Hematopoietic multipotent progenitor cell treated with erythropoietin and hydrocortisone succinate and interleukin-3 and kit ligand, for 15 days (in vitro differentiated cells): ENCODE data around the gene THEMIS.
"Not testable (repeated sequence)": the region's sequence is repeated elsewhere in the genome, so short reads cannot be mapped to it uniquely, and the experiment has no call there.

Source experiments
- DNase-seq: peaks from one replicate; pipeline ENCODE4 v3.0.0-alpha.2; 2015; ENCODE audit warnings: low spot score

The THEMIS gene, protein sequence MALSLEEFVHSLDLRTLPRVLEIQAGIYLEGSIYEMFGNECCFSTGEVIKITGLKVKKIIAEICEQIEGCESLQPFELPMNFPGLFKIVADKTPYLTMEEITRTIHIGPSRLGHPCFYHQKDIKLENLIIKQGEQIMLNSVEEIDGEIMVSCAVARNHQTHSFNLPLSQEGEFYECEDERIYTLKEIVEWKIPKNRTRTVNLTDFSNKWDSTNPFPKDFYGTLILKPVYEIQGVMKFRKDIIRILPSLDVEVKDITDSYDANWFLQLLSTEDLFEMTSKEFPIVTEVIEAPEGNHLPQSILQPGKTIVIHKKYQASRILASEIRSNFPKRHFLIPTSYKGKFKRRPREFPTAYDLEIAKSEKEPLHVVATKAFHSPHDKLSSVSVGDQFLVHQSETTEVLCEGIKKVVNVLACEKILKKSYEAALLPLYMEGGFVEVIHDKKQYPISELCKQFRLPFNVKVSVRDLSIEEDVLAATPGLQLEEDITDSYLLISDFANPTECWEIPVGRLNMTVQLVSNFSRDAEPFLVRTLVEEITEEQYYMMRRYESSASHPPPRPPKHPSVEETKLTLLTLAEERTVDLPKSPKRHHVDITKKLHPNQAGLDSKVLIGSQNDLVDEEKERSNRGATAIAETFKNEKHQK

DNA sequence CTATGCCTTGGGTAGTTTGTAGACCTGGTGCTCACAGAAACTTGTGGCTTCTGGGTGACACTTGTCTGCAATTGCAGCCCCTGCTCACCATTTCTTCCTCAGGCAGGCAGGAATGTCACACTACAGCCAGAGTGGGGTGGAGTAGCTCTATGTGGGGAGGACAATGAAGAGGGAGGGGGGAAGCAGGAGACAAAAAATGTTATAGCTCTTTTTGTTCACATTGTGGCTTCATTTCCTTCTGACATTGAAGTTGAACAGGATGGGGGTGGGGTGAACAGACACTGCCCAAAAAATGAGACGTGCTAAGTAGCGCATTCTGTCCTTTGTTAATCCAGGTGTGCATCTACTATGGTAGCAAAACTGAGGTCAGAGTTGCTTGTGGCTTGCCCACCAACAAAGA lies at the start of gene THEMIS:
Gene THEMIS, minus strand, starts transcription at position 124 of the 400 bp plus-strand sequence. CDS start 126 bp downstream, outside the sequence.
- no peak for DNase-seq

DNA sequence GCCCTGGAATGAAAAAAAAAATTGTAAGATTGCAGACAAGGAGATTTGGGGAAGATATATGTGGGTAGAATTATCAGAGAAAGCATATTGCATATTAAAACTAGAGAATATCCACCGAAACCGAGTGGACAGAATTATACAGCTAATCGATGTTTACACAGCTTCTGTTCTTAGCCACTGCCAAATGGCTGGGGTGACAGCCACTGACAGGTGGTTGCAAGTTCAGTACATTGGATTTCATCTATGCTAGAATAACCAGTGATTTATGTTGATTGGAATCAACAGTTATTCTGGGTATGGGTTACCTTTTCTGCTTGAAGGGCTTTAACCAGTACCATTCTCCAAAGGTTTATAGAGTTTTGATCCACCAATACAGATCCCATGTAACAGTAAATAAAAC lies 48.4 kb upstream of the THEMIS start:
- DNase-seq, result no peak

DNA sequence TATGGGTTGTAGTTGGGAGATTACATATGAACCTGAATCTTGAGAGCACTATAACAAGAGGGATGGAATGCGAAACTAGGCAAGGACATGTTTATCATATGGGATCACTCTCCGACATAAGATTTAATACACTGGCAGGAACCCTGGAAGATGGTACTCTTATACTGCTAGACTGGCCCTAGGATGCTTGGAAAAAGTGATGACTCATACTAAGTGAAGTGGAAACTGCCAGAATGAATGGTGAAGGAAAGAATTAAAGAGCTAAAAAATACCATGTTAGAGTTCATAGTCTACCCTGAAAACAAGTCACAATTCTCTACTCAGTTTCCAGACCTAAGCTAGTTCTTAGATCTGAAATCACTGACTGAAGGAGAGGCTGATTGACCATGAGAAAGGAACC lies 45.5 kb upstream of the THEMIS start:
- DNase-seq, result no peak

DNA sequence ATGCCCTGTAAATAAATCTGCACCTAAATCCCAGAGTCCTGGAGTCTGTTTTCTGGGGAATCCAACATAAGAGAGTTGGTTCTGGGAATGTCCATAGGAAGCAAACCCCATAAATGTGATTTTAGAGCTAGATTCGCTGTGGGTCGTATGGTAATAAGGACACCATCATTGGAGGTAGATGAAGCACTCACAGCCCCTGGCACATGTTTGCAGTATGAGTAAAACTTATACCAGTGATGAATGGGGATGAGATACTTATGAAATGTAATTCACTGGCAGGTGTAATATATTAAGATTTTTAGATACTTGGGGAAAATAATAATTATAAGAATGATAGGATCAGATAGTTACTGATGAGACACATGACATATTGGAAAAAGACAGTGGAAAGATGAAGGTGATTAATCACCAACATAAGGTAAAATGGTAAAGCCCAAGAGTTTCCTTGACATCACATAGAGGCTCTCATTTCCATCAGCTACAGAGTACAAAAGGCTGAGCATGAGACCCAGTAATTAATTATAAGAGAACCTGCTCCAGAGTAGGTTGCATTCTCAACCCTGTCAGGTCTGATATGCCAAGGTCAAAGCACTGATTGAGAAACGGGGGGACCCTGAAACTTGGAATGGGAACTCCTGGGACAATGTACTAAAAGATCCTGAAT lies 44.7 kb upstream of the THEMIS start:
- no peak for DNase-seq

DNA sequence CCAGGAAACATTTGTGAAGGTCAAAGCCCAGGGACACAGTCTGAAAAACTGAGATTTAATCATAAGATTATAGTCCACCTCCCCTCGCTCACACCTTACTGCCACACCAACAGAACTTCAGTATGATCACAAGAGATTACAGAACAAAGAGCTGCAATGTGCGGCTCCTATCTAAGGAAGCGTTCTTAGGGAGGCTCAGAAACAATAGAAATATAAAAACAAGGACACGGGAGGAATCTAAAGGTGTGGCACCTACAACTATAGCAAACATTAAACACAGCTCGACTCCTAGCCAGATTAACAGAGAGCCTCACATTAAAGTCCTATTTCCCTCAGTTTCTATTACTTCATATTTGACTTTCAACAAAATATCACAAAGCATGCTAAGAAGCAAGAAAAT lies 40.4 kb upstream of the THEMIS start:
- no peak for DNase-seq

DNA sequence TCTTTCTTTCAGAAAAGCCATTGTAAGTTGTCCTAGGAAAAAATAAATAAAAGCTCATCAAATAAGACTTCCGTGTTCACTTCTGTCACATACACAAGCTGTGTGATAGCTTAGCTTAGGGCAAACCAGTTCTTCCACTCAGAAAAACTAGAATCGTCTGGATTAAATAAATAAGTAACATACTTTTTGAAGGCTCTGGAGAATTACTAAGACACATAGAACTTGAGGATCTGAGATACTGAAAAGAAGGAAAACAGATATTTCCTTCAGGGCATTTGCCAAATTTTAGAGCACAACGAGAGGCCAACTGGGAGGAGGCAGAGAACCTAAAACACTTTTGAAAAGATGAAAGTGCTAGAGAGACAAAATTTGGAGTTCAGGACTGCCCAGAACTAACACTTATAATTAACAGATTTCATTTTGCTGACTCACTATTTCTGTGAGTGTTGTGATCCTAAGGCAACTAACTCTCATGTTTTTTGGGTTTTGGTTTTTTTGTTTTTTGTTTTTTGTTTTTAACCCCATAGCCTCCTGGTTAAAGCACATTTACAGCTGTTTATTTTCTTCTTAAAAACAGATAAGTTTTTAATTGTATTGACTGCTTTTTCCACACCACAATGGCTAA lies 38.7 kb upstream of the THEMIS start:
- DNase-seq, result no peak

DNA sequence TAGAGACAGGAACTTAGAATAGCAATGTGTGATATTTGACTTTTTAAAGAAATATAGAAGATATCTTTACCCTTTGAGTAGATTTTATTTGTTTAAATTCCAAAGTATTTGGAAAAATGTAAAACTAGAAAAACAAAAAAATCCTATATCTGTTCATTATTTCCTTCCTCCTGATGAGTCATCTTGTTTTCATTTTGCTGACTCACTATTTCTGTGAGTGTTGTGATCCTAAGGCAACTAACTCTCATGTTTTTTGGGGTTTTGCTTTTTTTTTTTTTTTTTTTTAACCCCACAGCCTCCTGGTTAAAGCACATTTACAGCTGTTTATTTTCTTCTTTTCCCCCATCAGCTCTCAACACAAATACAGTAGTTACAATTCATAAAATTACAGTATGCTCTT lies 37.8 kb upstream of the THEMIS start:
- DNase-seq, result no peak

DNA sequence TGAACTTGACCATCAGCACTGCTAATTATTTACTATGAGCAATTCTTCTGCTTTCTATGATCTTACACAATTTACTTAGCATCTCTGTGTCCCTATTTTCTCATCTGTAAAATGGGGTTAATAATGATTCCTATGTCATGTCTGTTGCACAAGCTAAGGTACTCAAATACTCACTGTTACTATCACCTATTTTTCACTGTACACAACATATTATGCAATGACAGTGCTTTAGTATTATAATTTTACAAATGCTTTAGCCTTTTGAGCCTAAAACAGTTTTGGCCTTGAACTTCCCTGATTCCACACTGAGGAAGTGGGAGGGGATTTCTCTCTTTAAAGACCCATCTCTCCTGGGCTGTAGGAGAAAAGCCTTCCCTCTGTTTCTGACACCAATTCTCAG lies 36.9 kb upstream of the THEMIS start:
- DNase-seq, result no peak

DNA sequence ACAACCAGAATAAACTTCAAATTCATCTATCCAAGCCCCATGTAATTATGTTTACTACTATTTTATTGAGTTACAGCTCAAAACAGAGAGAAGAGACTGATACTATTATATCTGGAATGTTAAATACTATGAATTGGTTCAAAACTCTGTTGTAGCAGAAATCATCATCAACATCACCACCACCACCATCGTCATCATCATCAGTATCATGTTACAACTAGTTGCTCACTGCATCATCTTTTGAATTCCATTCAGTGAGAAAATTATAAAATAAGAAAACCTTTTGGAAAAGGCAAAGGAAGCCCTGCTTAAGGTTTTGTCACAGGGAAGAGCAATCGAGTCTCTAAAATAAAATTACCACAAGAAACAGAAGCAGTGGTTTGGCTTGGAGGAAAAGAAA lies 36.2 kb upstream of the THEMIS start:
- no peak for DNase-seq

DNA sequence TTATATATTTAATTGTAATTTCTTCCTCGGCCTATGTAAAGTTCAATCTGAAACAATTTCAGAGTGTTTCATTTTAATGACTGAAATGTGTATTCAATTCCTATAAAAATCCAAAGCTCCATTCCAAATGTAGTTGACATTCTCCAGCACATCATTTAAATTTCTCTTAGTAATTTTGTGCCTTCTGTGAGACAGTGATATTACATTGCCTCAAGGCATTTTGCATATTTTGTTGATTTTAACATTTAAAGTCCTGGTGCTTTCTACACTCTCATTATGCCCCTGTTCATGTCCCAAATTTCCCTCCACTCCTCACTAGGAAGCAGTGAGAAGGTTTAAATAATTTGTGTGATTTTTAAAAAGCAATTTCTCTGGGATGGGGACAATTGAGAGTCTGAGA lies 34.1 kb upstream of the THEMIS start:
- no peak for DNase-seq

DNA sequence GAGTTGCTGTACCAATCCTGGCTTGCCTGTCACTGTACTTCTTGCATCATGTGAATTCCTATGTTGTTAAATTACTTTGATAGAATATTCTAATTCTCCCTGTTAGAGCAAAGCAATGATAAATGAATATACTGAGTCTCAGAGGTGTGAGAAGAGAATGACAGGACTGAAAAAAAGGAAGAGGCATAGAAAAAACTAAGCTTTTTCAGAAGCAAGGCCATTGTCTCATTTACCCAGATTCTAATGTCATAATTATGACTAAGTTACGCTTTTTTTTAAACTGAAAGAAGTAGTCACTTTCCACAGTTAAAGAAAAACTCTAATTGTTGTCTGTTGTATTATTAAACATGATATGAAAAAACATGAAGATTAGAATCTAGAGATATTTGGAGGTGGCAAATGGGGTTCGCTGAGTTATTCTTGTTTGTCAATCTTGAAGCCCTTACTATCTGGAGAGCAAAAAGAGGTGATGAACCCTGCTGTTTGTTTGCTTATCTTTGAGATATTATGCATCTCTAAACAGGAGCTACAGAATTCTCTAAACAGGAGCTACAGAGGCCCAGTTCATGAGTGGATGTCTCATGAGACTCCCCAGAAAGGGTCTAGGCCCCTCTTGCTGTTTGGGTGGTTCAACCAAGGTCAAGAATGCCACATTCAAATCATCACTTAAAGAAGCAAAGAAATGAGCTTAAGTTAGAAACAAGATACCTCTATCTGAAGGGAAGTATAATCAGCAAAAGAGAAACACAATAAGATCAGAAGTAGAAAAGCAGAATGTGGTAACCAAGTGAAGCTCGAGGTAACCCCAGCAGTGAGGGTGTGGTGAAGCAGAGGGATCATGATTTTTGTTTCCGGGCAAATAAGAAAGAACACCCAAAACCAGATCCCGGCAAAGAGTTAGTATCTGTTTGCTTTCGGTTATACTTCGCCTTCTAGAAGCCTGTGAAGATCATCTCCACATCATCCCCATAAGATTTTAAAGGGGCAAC lies 33.3 kb upstream of the THEMIS start:
- no peak for DNase-seq

DNA sequence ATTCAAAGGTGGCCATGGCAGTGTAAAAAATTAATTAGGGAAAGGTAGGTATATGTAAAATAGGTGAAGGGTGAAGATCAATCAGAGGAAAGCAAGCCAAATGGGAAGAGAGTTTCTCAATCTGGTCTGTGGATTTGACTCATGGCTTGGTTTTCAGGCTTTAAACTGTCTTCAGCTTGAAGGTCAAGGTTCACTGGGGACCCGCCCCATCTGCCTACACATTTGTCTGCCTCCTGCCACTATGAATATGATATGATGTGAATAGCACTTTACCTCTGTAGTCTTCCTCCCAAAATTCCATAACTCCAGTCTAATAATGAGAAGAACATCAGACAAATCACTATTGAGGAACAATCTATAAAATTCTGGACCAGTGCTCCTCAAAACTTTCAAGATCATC lies 32.3 kb upstream of the THEMIS start:
- no peak for DNase-seq

DNA sequence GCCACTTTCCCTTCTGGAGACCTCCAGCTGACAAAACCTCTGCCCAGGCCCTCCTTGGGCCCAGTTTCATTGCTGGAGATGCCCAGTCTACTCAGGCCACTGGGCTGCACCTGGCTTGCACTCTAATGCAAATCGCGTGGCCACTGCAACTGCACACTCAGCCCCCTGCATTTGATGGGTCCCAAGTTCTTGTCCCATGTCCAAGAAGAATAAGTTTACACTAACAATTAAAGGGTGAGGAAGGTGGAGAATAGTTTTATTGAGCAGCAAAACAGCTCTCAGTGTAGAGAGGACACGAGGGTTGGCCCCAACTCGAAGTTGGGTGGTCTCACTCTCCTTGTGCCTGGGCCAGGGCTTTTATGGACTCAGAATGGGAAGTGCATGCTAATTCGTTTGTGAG lies 31.9 kb upstream of the THEMIS start:
- no peak for DNase-seq

DNA sequence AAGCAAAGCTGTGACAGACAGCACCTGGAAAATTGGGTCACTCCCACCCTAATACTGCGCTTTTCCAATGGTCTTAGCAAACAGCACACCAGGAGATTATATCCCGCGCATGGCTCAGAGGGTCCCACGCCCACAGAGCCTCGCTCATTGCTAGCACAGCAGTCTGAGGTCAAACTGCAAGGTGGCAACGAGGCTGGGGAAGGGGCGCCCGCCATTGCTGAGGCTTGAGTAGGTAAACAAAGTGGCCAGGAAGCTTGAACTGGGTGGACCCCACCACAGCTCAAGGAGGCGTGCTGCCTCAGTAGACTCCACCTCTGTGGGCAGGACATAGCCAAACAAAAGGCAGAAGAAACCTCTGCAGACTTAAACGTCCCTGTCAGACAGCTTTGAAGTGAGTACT lies 25.6 kb upstream of the THEMIS start:
- DNase-seq, result not testable (repeated sequence)

DNA sequence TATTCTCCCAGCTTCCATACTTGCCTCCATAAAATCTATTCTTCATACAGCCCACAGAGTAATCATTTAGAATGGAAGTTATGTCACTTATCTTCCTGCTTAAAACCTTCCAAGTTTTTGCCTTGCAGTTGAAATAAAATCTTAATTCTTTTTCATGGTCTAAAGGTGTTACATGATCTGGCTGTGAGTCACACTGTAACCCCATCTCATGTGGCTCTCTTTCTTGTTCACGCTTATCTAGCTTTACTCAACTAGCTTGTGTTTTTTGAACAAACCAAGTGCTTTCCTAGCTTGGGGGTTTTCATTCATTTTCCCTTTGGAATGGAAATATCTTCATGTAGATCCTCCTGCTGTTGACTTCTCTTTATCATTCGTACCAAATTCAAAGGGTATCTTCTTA lies 23.6 kb upstream of the THEMIS start:
- no peak for DNase-seq

DNA sequence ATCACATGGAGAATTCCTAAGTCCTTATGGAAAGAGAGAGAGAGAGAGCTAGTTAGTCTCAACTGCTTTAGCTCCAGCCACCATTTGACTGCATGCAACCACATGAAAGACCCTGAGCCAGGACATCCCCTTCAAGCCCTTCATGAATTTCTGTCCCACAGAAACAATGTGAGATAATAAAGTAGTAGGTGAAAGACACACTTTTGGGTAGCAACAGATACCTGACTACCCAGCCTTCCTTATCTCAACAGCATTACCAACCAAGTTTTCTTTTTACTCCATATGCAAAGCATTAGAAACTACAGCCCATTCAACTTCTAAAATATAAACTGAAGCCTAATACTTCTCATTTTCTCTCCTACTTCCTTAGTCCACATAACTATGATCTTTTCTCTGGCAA lies 23.2 kb upstream of the THEMIS start:
- no peak for DNase-seq

DNA sequence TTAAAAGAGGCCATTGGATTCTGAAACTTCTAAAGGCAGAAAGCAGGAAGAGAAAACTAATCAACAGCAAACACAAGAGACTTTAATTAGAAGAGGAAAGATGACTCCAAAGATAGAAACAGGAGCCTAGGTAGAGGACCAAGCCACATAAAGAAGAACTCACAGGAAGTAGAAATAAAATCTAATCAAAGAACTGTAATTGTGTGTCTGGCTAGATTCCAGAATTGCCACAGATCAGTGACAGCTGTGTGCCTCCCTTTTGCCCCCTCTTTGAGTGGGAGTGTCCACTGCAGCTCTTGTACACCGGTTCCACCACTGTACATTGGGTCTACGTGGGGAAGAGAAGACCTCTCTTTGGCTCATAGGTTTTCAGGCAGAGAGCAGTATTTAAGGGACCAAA lies 22.3 kb upstream of the THEMIS start:
- no peak for DNase-seq

DNA sequence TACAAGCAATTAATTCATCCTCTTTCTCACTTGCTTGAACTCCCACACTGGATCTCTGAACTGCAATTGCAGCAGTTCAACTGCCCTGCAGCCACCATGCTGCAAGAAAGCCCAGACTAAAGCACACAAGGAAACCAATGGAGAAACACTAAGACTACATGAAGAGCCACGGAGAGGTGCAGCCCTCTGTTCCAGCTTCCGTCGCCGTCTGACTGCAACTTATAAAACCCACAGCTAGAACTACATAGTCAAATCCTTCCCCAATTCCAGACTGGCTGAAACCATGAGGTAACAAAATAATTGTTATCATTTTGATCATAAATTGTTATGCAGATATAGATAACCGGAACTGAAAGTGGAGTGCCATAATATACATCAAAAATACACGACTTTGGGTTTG lies 21.1 kb upstream of the THEMIS start:
- DNase-seq, result no peak

DNA sequence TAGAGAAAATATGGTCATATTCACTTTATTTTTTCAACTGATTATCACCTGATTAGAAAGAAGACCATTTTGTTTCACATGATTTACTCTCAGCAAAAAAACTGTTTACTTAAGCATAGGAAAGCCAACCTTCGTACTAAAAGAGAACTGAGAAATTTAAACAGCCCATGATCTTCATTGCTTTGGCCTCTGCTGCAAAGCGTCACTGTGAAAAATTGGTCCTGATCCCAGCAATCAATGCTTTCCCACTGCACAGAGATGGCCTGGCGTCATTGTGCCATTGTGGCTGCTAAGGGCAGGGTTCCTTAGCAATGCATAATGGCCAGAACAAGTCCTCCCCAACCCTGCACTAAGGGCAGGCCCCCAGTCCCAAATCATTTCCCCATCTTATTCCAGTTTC lies 19.9 kb upstream of the THEMIS start:
- DNase-seq, result no peak

DNA sequence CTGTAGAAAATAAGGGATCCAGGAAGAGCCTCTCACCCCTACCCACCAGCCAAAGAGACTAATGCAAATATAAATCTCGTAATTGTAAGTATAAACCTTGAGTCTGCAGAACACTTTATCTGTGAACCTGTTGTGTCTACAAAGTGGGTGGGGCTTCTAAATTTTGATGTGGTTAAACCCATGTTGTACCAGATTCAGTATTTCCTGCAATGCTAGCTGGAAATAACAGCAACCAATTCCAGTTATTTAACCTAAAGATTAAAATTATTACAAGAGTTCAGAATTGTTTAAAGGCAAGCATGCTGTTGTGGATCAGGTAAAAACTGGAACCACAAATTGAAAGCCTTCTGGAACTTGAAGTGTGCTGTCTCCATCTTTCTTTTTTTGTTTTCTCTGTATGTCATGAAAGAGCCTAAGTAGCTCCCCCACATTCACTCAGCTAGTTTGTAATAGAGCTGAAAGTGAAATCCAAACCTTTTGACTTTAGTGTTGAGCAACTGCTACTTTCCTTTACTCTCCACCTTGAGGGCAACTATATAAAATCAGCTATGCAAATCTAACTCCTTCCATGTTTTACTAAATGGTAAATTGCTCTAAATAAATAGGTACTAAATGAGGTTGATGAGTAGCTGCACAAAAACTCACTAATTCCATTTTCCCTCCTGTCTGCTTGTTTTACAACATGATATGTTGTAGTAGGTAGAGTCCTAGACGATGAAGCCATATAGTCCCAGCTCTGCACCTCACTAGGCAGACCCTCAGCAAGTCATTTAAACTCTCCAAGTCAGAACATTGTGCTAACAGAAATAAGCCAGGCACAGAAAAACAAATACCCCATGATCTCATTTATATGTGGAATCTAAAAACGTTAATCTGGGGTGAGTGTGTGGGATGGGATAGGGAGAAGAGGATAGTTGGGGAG lies 17.9 kb upstream of the THEMIS start:
- no peak for DNase-seq

DNA sequence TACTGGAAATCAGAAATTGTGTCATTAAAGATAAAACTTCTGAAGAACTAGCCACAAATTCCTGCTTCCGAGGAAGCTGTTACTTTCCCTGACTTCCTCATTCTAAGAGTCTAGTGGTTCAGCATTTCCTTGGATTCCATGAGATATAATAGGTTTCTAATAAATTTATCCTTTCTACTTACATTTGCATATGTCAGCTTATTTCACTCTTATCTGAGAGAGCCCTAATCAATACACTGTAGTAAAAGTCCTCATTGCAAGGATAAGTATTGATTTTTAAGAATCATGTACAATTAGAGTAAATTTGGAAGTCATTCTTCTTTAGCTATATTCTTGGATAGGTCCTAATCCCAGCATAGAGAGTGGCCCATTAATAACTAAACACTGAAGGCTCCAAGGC lies 16.9 kb upstream of the THEMIS start:
- no peak for DNase-seq
